Activated CD4-positive, alpha-beta T cell treated with anti-CD3 and anti-CD28 coated beads, Interleukin-10, Interleukin-2, amounts not matched to agents 100 ng/mL and 50 ng/mL, durations not matched to agents 16 hours and 8 hours (primary cell): Measurements from ENCODE around the gene SFMBT2.
"Not testable (repeated sequence)": the region's sequence is repeated elsewhere in the genome, so short reads cannot be mapped to it uniquely, and the experiment has no call there.

Experiments used
- DNase-seq: peaks from one replicate; pipeline ENCODE4 v3.0.0-alpha.2; 2020

SFMBT2 gene

DNA sequence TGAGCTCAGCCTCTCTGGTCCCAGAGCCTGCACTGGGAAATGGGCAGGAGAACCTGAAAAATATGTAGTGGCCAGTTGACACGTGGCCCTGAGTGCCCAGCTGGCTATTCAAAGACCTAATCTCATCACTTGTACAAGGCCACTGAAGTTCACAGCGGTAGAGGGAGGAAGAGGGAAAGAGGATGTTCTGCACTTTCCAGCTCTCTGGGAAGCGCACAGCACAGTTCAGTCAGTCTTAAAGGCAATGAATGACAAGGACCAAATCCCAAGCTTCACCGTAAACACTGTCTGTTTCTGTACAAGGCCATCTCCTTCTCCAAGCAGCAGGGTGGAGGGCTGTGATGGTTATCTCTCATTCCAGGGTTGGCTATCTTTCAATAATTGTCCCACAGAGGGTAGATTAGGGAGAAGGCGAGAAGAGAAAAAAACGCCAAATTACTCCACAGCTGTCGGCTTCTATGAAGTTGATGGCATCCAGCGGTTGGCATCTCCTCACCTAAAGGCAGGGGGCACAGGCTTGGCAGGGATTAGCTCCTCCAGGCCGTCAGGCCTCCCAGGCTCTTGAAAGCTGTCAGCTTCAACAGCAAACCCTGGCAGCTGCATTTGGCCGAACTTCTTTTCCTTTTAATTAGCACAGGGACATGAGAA, 10.6 kb downstream of the SFMBT2 start:
- DNase-seq, result no peak

DNA sequence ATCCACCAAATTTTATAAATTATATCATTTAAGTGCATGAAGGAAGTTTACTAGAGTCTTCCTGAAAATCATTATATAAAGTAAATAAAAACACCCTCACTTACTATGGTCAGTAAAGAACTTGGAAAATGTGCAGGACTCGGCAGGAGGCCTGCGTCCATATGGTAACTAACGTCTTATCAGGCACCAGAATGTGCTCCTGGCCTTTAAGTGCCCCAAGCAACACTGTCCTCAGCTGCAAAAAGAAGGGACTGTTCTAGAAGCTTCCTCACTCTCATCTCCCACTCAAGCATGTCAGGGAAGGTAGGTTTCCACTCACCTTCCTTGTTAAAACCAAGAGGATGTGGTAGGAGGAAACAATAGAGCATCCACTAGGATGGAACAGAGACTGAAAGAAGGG, 11.3 kb downstream of the SFMBT2 start:
- no peak for DNase-seq

DNA sequence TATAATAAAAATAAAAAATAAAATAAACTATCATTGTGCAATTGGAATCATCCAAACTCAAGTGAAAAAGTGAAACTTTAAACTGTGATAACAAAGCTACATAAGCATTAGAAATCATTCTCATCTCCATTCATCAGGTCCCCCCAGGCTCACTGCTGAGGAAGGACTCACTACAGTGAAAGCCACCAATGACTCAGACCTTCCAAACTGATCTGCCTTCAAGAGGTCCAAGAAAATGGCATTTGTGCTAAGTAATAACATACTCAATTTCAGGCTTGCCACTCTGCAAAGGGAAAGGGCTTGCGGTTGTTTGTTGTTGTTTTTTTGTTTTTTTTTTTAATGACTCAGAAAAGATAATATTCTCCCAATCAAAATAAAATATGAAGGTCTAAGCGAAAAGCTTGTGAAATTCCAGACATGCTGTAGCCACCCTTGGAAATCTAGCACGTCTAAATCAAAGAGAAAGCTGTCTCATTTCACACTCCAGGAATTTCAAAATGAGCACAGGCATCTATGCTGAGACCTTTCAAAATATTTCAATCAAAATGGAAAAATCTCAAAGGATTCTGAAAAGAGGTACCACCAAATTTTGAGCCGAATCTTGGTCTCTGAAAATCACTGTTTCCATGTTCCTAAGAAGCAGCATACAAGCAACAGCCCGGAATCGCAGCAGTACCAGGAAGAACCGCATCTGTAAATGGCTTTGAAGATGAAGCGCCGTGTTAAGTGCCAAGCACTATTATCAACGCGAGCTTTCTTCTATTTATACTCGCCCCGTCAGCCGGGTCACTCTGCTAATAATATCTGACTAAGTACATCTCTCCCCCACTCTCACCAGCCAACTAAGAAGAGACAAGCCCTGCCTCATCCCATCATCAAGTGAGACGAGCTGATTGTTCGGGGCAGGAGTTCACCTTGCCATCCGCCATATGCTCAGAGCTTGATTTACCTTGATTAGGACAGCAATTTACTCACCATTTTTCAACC, 13.5 kb downstream of the SFMBT2 start:
- peak; percentile 67 for DNase-seq

DNA sequence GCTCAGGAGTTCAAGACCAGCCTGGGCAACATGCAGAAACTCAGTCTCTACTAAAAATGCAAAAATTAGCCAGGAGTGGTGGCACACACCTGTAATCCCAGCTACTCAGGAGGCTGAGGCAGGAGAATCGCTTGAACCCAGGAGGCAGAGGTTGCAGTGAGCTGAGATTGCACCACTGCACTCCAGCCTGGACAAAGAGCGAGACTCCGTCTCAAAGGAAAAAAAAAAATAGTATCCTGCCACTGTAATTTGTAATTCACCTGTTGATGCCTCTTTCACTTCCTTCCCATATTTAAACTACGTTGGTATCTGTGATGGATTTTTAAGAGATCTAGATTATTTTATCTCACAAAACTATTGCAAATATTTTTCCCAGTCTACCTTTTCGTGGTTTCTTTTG, 18.5 kb downstream of the SFMBT2 start:
- not testable (repeated sequence) for DNase-seq

DNA sequence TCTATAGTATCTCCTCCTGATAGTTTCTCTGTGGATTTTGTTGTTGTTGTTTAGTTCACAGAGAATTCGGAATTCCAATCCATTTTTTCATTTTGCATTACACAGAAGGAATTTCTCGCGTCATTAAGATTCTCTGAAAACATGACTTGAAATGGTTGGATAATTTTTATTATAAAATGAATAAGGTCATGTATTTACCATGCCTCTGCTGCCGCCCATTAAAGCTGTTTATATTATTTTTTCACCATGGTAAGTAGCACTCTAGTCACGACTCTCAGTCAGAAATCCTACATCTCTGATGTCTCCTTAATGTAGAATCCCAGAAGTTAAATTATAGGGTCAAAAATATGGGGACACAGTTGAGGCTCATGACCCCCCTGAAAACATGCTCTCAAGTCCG, 19.1 kb downstream of the SFMBT2 start:
- no peak for DNase-seq

DNA sequence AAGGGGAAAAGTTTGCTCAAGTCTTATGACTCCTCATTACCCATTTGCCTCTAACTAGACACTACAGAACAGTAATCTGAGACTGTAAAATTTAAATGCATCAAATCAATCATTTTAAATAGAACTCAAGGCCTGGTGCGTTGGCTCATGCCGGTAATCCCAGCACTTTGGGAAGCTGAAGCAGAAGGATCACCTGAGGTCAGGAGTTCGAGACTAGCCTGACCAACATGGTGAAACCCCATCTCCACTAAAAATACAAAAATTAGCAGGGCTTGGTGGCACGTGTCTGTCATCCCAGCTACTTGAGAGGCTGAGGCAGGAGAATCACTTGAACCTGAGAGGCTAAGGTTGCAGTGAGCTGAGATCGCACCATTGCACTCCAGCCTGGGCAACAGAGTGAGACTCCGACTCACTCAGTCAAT, 20.1 kb downstream of the SFMBT2 start:
- DNase-seq, result not testable (repeated sequence)

DNA sequence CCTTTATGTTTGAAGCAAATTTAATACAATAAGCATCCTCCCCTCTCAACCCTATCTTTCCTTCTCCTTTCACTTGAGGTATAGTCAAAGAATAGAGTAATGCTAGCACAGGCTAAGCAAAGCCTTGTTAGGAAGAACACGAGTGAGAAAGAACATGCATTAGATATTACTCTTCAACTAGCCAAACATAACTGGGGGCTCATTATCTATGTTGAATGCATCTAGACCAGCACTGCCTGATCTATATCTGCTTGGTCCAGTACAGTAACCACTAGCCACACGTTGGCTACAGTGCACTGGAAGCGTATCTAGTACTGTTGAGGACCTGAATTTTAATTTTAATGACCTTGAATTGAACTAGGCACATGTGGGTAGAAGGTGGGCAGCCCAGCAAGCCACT, 21.0 kb downstream of the SFMBT2 start:
- DNase-seq, result no peak

DNA sequence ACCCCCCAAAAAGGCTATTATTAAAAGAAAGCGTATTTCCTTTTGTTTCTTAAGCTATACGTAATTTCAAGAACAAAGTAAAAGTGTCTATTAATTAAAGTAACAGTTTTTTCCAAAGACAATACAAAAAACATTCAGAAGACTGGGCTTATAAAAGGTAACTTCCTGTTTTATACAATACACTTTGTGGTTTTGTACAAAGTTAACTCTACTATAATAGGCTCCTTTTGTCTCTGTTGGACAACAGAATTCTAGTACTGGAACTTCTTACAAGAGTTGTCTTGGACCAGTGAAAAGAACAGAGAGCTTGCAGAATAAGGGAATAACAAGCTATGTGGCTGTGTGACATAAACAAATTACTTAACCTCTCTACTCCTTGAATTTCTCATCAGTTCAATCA, 21.5 kb downstream of the SFMBT2 start:
- DNase-seq, result no peak

DNA sequence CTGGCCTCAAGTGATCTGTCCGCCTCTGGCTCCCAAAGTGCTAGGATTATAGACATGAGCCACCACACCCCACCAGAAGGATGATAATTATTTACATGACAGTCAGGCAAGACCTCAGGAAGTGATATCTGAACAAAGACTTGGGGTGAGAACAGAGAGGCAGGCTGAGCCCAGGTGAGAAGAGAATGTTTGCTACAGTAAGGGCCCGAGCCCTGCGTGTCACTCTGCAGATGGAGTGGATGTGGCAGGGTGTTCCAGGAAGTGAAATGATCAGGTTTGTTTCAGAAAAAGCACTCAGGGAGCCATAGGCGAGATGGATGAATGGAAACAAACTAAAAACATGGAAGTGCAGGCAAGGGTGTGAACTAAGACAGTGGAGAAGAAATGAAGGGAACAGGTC, 22.2 kb downstream of the SFMBT2 start:
- peak; percentile 37 for DNase-seq

DNA sequence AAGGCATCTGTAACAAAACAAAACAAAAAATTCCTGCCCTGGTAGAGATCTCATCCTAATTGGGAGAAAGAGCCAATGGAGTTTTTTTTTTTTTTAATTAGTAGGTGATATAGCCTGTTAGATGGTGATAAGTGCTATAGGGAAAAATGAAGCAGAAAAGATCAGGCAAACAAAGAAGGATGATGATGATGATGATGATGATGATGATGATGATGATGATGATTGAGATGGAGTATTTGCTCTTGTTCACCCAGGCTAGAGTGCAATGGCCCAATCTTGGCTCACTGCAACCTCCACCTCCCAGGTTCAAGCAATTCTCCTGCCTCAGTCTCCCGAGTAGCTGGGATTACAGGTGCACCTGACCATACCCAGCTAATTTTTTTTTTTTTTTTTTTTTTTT, 22.7 kb downstream of the SFMBT2 start:
- not testable (repeated sequence) for DNase-seq

DNA sequence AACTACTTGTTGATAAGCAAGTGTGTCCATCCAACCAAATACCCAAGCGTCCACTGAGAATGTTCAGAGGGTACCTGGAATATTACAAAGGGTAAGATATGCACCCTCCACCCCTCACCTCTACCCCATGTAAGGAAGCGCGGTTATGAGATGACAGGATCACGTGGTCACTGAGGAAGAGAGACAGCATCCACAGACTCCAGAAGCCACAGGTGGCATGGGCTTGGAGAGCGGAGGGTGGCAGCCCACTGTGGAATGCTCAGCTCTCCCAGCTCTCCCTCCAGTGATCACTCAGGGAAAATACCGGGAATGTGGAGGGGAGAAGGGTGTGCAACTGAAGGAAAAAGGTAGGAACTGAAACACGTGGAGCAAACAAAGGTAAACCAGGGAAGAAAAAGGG, 25.7 kb downstream of the SFMBT2 start:
- no peak for DNase-seq

DNA sequence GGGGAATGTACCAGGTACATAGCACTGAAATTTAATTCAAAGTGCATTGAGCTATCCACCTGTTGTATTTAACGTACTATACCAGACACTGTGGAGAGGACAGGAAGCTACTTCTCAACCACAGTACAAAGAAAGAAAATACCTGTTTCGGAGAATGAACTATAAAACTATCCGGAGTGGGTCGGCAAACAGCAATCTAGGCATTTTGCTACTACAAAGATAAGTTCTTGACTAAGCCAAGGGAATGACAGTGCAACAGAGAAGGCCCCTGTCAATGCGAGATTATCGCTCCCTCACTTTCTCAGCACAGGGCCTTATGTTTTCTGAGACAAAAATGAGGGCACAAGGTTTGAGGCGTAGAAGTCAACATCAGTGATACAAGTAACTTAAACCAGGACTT, 27.4 kb downstream of the SFMBT2 start:
- peak; percentile 6 for DNase-seq

DNA sequence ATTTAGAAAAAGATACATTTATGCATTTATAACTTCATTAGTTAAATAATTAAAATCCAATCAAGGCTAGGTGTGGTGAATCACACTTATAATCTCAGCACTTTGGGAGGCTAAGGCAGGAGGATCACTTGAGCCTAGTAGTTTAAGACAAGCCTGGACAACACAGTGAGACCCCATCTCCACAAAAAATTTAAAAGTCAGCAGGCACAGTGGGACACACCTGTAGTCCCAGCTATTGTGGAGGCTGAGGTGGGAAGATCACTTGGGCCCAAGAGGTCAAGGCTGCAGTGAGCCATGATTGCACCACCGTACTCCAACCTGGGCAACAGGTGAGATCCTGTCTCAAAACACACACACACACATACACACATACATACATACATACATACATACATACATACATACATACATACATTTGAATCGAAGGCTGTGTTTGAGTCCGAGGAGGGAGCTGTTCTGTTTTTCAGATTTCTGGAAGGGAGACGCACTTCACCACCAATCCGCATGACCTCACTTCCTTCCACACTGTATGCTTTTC, 30.1 kb downstream of the SFMBT2 start:
- DNase-seq, result no peak

DNA sequence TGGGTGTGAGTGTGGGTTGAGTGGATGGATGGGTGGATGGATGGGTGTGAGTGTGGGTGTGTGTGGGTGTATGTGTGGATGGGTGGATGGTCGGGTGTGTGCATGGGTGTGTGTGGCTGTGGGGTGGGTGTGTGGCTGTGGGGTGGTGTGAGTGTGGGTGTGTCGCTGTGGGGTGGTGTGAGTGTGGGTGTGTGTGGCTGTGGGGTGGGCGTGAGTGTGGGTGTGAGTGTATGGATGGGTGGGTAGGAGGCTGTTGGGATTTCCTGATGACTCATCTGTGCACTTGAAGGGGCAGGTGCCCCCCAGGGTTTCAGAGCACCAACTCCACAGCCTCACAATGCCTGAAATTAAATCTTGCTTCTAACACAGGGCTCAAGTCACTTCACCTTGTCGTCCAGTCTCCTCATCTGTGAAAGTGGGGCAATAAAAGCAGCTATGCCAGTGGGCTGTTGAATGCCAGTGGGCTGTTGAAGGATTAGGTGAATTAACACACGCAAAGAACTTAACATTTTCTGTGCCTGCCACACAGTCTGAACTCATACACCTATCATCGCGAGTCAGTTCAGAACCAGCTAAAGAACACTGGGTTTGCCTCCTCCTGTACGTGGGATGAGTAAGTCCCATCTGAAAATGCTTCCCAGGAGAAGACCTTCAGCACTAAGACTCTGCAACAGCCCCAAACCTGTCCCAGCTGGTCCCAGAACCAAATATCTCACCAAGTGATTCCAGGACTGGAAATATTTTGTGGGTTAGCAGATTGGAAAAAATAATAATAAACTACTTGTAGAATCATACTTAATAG, 32.0 kb downstream of the SFMBT2 start:
- DNase-seq, result no peak

DNA sequence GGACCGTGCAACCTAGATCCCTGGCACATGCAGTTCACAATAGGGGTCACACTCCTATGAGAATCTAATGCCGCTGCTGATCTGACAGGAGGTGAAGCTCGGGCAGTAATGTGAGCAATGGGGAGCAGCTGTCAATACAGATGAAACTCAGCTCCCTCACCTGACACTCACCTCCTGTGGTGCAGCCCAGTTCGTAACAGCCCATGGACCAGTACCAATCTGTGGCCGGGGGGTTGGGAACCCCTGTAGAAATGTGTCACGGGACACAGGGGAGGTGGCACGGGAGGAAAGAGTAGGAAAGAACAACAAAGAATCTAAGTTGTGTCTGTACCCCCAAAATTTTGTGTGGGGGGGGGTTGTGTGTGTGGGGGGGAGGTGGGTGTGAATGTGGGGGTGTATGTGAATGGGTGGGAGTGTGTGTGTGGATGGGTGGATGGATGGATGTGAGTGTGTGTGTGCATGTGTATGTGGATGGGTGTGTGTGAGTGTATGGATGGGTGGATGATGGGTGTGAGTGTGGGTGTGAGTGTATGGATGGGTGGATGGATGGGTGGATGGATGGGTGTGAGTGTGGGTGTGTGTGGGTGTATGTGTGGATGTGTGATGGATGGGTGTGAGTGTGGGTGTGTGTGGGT, 33.1 kb downstream of the SFMBT2 start:
- DNase-seq, result no peak

DNA sequence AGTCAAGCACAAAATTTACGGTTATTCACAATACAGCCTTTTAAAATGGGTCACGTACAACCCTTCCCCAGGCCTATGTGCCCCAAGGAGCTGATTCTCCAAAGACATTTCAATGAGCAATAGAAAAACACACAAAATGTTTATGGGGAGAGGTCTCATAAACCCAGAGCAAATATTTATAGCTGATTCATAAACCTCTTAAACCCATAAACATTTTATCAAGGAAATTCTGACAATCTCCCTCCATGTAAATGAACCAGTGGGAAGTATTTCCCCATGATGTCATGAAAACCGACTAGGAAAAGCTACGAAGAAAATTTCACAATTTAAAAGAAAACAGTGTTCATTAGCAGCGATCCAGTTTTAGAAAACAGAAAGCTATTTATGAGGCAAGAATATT, 36.0 kb downstream of the SFMBT2 start:
- no peak for DNase-seq

DNA sequence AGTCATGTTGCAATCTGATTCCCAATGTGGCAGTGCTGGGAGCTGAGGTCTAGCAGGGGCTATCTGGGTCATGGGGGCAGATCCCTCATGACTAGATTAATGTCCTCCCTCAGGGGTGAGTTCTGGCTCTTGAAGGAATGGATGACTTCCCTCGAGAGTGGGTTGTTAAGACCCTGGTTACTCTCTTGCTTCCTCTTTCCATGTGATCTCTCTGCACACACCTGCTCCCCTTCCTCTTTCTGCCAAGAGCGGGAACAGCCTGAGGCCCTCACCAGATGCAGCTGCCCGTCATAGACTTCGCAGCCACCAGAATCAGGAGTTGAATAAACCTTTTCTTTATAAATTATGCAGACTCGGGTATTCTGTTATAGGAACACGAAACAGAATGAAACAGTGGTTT, 37.8 kb downstream of the SFMBT2 start:
- DNase-seq, result no peak

DNA sequence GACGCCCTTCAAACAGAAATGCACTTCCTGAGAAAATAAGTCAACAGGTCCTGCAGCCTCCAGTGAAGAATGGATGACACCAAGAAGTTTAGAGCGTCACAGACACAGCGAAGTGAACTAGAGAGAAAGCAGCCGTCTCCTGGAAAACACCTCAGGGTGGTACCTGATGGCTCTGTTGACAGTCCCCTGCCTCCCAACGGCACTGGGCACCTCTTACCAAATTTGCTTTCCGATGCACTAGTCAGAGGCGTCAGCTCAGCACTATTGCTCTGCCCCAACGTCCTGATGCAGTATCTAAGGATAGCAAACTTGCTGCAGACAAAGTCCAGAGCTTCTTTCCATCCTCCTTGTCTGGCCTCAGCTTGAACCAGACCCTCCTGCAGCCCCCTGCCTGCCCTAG, 38.3 kb downstream of the SFMBT2 start:
- DNase-seq, result no peak

DNA sequence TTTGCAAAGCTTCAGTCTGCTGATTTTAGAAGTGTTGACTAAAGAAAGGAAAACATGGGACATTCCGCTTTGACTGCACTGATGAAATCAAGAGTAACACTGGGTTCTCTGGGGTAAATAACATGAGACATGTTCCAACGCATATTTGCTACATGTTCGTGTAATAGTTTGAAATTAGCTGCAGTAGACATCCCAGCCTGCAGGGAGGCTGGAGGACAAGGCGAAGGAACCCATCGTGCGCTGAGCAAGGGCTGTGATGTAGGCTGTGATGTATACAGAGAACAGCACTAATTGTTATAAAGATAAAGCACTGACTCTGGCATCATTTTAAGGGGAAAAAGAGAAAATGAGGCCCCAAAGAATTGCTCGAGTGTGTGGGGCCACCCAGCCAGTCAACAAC, 40.3 kb downstream of the SFMBT2 start:
- DNase-seq, result no peak

DNA sequence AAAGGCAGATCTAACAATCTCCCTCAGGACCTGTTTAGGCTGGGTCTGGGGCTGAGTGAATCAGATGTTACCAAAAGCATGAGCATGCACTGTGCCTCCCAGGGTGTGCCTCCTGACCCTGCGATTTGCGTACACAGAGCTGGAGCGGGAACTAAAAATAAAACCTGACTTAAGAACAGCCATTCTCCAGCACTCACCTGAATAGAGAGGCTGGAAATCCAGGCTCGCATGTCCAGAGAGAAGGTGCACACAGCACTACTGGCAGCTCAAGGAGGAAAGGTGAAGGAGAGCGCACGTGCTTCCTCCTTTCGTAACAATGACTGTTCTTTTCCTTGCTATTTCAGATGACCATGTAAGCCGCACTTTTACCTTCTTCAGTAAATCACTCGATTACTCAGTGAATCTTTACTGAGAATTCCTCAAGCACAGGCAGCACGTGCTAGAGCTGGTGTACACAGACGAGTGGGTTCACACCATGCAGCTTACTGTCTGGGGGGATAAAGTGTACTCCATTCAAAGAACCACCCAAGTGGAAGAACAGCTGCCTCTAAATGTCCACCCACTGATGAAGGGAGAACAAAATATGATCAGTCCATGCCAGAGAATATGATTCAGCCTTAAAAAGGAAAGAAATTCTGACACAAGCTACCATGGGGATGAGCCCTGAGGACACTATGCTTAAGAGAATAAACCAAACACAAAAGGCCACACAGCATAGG, 45.6 kb downstream of the SFMBT2 start:
- DNase-seq, result no peak

DNA sequence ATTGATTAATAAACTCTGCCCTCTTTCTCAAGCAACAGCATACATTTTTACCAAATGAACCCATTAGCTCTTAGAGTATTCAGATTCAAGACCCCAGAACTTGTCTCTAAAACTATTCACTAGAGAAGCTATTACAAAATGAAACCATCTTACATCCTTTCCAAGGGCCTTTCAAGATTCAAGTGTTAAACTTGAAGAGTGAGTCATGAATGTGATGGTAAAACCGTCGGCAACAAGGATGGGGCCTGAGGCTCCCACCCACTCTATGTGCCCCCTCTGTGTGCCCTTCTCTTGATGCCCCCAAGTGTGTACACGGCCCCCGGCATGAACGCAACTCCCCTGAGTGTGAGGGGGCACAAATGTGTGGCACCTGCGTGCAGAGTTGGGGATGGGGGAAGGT, 46.4 kb downstream of the SFMBT2 start:
- DNase-seq, result no peak

DNA sequence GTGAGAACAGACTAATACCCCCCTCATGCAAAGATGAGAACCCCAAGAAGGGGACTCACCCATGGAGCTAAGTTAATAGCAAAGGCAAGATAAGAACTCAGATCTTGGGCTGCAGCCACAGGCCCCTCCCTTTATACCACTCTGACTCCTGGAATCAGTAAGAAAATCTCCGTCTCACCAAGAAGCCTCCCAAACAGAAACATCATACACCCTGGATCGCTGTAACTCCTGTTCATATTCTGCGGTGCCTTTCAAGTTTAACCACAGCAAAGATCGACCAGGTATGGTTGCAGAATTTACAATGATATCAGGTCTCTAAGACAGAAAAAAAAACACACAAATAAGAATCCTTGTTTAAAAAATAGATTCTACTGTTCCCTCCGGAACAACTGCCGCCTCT, 47.1 kb downstream of the SFMBT2 start:
- DNase-seq, result no peak
